Esophagus muscularis mucosa (tissue), 4 donors: ENCODE results near the gene TES. TPM values are rescaled to one million over a fixed set of nuclear protein-coding genes. Genes with fewer than 3 reads are reported as not detected.

Source experiments
- DNase-seq: peaks from one replicate; pipeline ENCODE4 v3.0.0-alpha.2; 2017; ENCODE audit errors: extremely low spot score
- H3K27ac ChIP-seq, 4 donors: fragments of 200-600 bp; sonication (generic); replicated peaks in 1 of 4; 1 replicate in 3 of 4; 2 replicates in 1 of 4; pipeline ENCODE4 v1.5.1; 2016 to 2019; ENCODE audit warnings: mild to moderate bottlenecking in 1 of 4
- H3K27me3 ChIP-seq, 4 donors: fragments of 200-600 bp; sonication (generic); one replicate each; pipeline versions ENCODE4 v1.5.1 to v1.6.0; 2016 to 2019
- H3K36me3 ChIP-seq, 4 donors: fragments of 200-600 bp; sonication (generic); one replicate each; pipeline ENCODE4 v1.5.1; 2016 to 2019
- H3K4me1 ChIP-seq, 4 donors: fragments of 200-600 bp; sonication (generic); one replicate each; pipeline ENCODE4 v1.5.1; 2016 to 2019
- H3K4me3 ChIP-seq, 4 donors: fragments of 200-600 bp; sonication (generic); 1 replicate in 2 of 4; 2 replicates in 2 of 4; pipeline ENCODE4 v1.5.1; 2016 to 2019; ENCODE audit warnings: mild to moderate bottlenecking in 4 of 4, moderate library complexity in 1 of 4
- H3K9me3 ChIP-seq, 4 donors: fragments of 200-600 bp; sonication (generic); 1 replicate in 3 of 4; 2 replicates in 1 of 4; pipeline ENCODE4 v1.5.1; 2016 to 2019
- CTCF ChIP-seq, 3 experiments: fragments of 200-600 bp in 2 of 3; fragments of 450-650 bp in 1 of 3; sonication (generic) in 2 of 3; IDR thresholded peaks; one replicate each; pipeline ENCODE4 v1.5.1; 2017 to 2019; ENCODE audit warnings: antibody characterized with exemption in 3 of 3, mild to moderate bottlenecking in 2 of 3, moderate library complexity in 1 of 3
- EP300 ChIP-seq: sonication (generic); formaldehyde crosslinking; IDR thresholded peaks from one replicate; pipeline ENCODE4 v1.6.1; 2017; ENCODE audit warnings: antibody characterized with exemption
- POLR2A ChIP-seq: fragments of 450-650 bp; IDR thresholded peaks from one replicate; pipeline ENCODE4 v1.6.1; 2017; ENCODE audit warnings: antibody characterized with exemption, moderate library complexity, mild to moderate bottlenecking, low read depth
- POLR2AphosphoS5 ChIP-seq, 2 donors: sonication (generic); formaldehyde crosslinking; IDR thresholded peaks; one replicate each; pipeline ENCODE4 v1.6.1; 2017; ENCODE audit warnings: antibody characterized with exemption in 2 of 2
- WGBS: methylation state at CpG from one replicate; pipeline ENCODE4 v1.1.5; 2018; 5-methylcytosine and 5-hydroxymethylcytosine counted together
- intact Hi-C: fragments of 100-400 bp; cut with DNase I; formaldehyde crosslinking; loops from one replicate; pipeline ENCODE4 v1.15.1; 2023
- total RNA-seq, 4 donors: library from RNA; depleted of rRNA; stranded (reverse); fragments of >200 nt; gene quantifications; one replicate each; pipeline versions ENCODE4 v1.1.0 to v1.2.1, GENCODE V29; 2016

TES gene
- total RNA-seq, 4 donors from 2014 or later, result 213 to 356 (median 265) TPM

GRCh38 chr7:116164552-116165306, 45.6 kb upstream of the TES start:
- peaks cover 0 to 7% (median 2%) of the 10 kb centered on the region in 4 donors for H3K4me1 ChIP-seq
- H3K4me3 ChIP-seq, result no peak overlapping the region
- no peak overlapping the region for H3K27ac ChIP-seq
- no peaks in the 10 kb centered on the region for H3K36me3 ChIP-seq
- no peak for DNase-seq
- no peaks in the 10 kb centered on the region for H3K27me3 ChIP-seq
- WGBS, result 83% methylated on average over 2 of the region's 2 CpGs
- intact Hi-C loops, result no loop called here
- TF ChIP-seq EP300, result no peak
- no peak for TF ChIP-seq CTCF (IDR thresholded peaks at IDR 0.05)
- no peak for TF ChIP-seq POLR2A
- TF ChIP-seq POLR2AphosphoS5 (IDR thresholded peaks at IDR 0.05), result no peak
- no peaks in the 10 kb centered on the region for H3K9me3 ChIP-seq

- intact Hi-C loops, result no loop called here
- no peak for DNase-seq
- 62% methylated on average over 2 of the region's 2 CpGs for WGBS
These were observed 44.6 kb upstream of the TES start for GRCh38 chr7:116165717-116166116.

GRCh38 chr7:116166156-116166555, 44.2 kb upstream of the TES start:
- peaks cover 0 to 7% (median 2%) of the 10 kb centered on the region in 4 donors for H3K4me1 ChIP-seq
- H3K4me3 ChIP-seq, result no peak overlapping the region
- H3K9me3 ChIP-seq, result no peaks in the 10 kb centered on the region
- intact Hi-C loops, result no loop called here
- no peaks in the 10 kb centered on the region for H3K36me3 ChIP-seq
- no peak overlapping the region for H3K27ac ChIP-seq
- DNase-seq, result no peak
- H3K27me3 ChIP-seq, result no peaks in the 10 kb centered on the region
- 93% methylated on average over 2 of the region's 2 CpGs for WGBS
- TF ChIP-seq CTCF (IDR thresholded peaks at IDR 0.05), result no peak
- no peak for TF ChIP-seq POLR2AphosphoS5 (IDR thresholded peaks at IDR 0.05)
- TF ChIP-seq EP300, result no peak
- TF ChIP-seq POLR2A, result no peak

More at GRCh38 chr7:116165717-116166116, 44.6 kb upstream of the TES start:
- Histone ChIP-seq H3K4me3 (no peak overlapping the region), H3K27ac (no peak overlapping the region), H3K27me3 (no peaks in the 10 kb centered on the region), H3K36me3 (no peaks in the 10 kb centered on the region), H3K9me3 (no peaks in the 10 kb centered on the region), H3K4me1 (peaks cover 0 to 7% (median 2%) of the 10 kb centered on the region in 4 donors)
- no peak for TF ChIP-seq CTCF (IDR thresholded peaks at IDR 0.05)

GRCh38 chr7:116167177-116167576, 43.2 kb upstream of the TES start:
- H3K36me3 ChIP-seq, result no peaks in the 10 kb centered on the region
- TF ChIP-seq POLR2A, result no peak
- no peak for TF ChIP-seq CTCF (IDR thresholded peaks at IDR 0.05)
- TF ChIP-seq POLR2AphosphoS5 (IDR thresholded peaks at IDR 0.05), result no peak
- TF ChIP-seq EP300, result no peak
- no peaks in the 10 kb centered on the region for H3K27me3 ChIP-seq
- 76% methylated on average over 4 of the region's 4 CpGs for WGBS
- DNase-seq, result no peak
- no peak overlapping the region for H3K4me3 ChIP-seq
- H3K9me3 ChIP-seq, result no peaks in the 10 kb centered on the region
- no peak overlapping the region for H3K27ac ChIP-seq
- intact Hi-C loops, result no loop called here
- H3K4me1 ChIP-seq, result no peaks in the 10 kb centered on the region

- Histone ChIP-seq H3K27ac (no peak overlapping the region), H3K27me3 (no peaks in the 10 kb centered on the region), H3K9me3 (no peaks in the 10 kb centered on the region), H3K4me3 (no peak overlapping the region), H3K4me1 (no peaks in the 10 kb centered on the region), H3K36me3 (no peaks in the 10 kb centered on the region)
- intact Hi-C loops, result no loop called here
- DNase-seq, result no peak
- TF ChIP-seq EP300 (no peak), POLR2A (no peak), CTCF (IDR thresholded peaks at IDR 0.05) (no peak), POLR2AphosphoS5 (IDR thresholded peaks at IDR 0.05) (no peak)
- WGBS, result 47% methylated on average over 1 of the region's 1 CpG
These were observed 41.3 kb upstream of the TES start for GRCh38 chr7:116169060-116169459.
